Breast epithelium (tissue), 4 donors: Measurements from ENCODE around the gene HYOU1. TPM values are rescaled to one million over a fixed set of nuclear protein-coding genes. Genes with fewer than 3 reads are reported as not detected.

Experiments used
- DNase-seq, 2 donors: peaks; one replicate each; pipeline ENCODE4 v3.0.0-alpha.2; 2019; ENCODE audit warnings: low spot score in 2 of 2
- H3K27ac ChIP-seq, 2 donors: fragments of 200-600 bp; sonication (generic) in 1 of 2; one replicate each; pipeline ENCODE4 v1.5.1; 2016 to 2019; ENCODE audit warnings: mild to moderate bottlenecking in 1 of 2
- H3K27me3 ChIP-seq, 2 donors: fragments of 200-600 bp; sonication (generic) in 1 of 2; one replicate each; pipeline versions ENCODE4 v1.5.1 to v1.6.0; 2017 to 2019; ENCODE audit warnings: control low read depth in 1 of 2, mild to moderate bottlenecking in 1 of 2
- H3K36me3 ChIP-seq: fragments of 200-600 bp; one replicate; pipeline ENCODE4 v1.5.1; 2019
- H3K4me1 ChIP-seq, 2 donors: fragments of 200-600 bp; sonication (generic); one replicate each; pipeline ENCODE4 v1.5.1; 2016 to 2019; ENCODE audit warnings: control low read depth in 1 of 2
- H3K4me3 ChIP-seq, 3 donors: fragments of 200-600 bp; sonication (generic); 1 replicate in 2 of 3; 2 replicates in 1 of 3; pipeline ENCODE4 v1.5.1; 2016 to 2019; ENCODE audit warnings: mild to moderate bottlenecking in 3 of 3, moderate library complexity in 2 of 3
- H3K9me3 ChIP-seq, 2 donors: fragments of 200-600 bp; sonication (generic) in 1 of 2; one replicate each; pipeline ENCODE4 v1.5.1; 2016 to 2019; ENCODE audit warnings: control low read depth in 1 of 2
- POLR2A ChIP-seq: fragments of 450-650 bp; IDR thresholded peaks from one replicate; pipeline ENCODE4 v1.6.1; 2016; ENCODE audit warnings: antibody characterized with exemption, mild to moderate bottlenecking, moderate library complexity
- POLR2AphosphoS5 ChIP-seq, 3 donors: sonication (generic); formaldehyde crosslinking; IDR thresholded peaks; one replicate each; pipeline ENCODE4 v1.6.1; 2017; ENCODE audit warnings: antibody characterized with exemption in 3 of 3
- intact Hi-C: fragments of 100-400 bp; cut with DNase I; formaldehyde crosslinking; loops from one replicate; pipeline ENCODE4 v1.15.1; 2023; ENCODE audit warnings: low total_unique reads
- total RNA-seq, 3 donors: library from RNA; depleted of rRNA; stranded (reverse); fragments of >200 nt; gene quantifications; one replicate each; pipeline ENCODE4 v1.1.0, GENCODE V29; 2016
- TF ChIP-seq, protein P1 (sequence below), 3 donors: fragments of 450-650 bp; IDR thresholded peaks; one replicate each; pipeline ENCODE4 v1.5.1; 2016 to 2017; ENCODE audit warnings: antibody characterized with exemption in 3 of 3, mild to moderate bottlenecking in 3 of 3, moderate library complexity in 3 of 3

The HYOU1 gene
- total RNA-seq, 3 donors from 2014 or later: 37.0 to 73.7 (median 57.5) TPM

DNA sequence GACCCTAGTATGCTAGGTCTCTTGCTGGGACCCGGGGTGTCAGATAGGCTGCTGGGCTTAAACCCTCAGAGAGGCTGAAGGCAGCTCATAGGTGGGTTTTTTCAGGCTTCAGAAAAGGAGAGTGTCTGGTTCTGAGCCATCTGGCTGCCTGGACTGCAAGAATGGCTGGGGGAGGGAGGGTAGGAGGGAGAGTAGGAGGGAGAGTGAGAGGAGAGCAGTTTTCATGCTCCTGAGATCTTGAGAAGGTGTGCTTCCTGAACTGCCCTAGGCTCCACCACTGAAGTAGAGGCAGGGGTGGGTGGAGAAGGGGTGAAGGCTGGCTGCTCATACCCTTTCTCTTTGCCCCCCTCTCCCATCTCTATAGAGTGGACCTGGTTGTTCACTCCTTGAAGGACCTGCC, 32.3 kb upstream of the HYOU1 start:
- Histone ChIP-seq H3K27me3 (no peaks in the 10 kb centered on the region), H3K4me1 (peaks cover 10 to 13% of the 10 kb centered on the region in 2 donors), H3K27ac (no peak overlapping the region), H3K4me3 (no peak overlapping the region), H3K36me3 (no peaks in the 10 kb centered on the region), H3K9me3 (no peaks in the 10 kb centered on the region)
- TF ChIP-seq, protein P1, sequence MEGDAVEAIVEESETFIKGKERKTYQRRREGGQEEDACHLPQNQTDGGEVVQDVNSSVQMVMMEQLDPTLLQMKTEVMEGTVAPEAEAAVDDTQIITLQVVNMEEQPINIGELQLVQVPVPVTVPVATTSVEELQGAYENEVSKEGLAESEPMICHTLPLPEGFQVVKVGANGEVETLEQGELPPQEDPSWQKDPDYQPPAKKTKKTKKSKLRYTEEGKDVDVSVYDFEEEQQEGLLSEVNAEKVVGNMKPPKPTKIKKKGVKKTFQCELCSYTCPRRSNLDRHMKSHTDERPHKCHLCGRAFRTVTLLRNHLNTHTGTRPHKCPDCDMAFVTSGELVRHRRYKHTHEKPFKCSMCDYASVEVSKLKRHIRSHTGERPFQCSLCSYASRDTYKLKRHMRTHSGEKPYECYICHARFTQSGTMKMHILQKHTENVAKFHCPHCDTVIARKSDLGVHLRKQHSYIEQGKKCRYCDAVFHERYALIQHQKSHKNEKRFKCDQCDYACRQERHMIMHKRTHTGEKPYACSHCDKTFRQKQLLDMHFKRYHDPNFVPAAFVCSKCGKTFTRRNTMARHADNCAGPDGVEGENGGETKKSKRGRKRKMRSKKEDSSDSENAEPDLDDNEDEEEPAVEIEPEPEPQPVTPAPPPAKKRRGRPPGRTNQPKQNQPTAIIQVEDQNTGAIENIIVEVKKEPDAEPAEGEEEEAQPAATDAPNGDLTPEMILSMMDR (IDR thresholded peaks at IDR 0.05): no peak
- TF ChIP-seq POLR2AphosphoS5 (IDR thresholded peaks at IDR 0.05) (no peak), POLR2A (no peak)
- intact Hi-C loops: no loop called here
- DNase-seq: no peak

GRCh38 chr11:119088406-119088805, 31.4 kb upstream of the HYOU1 start:
- no peaks in the 10 kb centered on the region for H3K27me3 ChIP-seq
- peaks cover 7 to 13% of the 10 kb centered on the region in 2 donors for H3K4me1 ChIP-seq
- no peak overlapping the region for H3K4me3 ChIP-seq
- intact Hi-C loops: no loop called here
- no peaks in the 10 kb centered on the region for H3K36me3 ChIP-seq
- DNase-seq: no peak
- H3K27ac ChIP-seq: no peak overlapping the region
- TF ChIP-seq, protein P1 (IDR thresholded peaks at IDR 0.05): no peak
- TF ChIP-seq POLR2AphosphoS5 (IDR thresholded peaks at IDR 0.05): no peak
- no peak for TF ChIP-seq POLR2A
- H3K9me3 ChIP-seq: no peaks in the 10 kb centered on the region

GRCh38 chr11:119087747-119088241, 30.8 kb upstream of the HYOU1 start:
- intact Hi-C loops: no loop called here
- no peaks in the 10 kb centered on the region for H3K36me3 ChIP-seq
- no peak overlapping the region for H3K27ac ChIP-seq
- no peaks in the 10 kb centered on the region for H3K27me3 ChIP-seq
- no peak for TF ChIP-seq POLR2AphosphoS5 (IDR thresholded peaks at IDR 0.05)
- TF ChIP-seq, protein P1 (IDR thresholded peaks at IDR 0.05): no peak
- no peak for TF ChIP-seq POLR2A
- H3K4me3 ChIP-seq: no peak overlapping the region
- no peak for DNase-seq
- no peaks in the 10 kb centered on the region for H3K9me3 ChIP-seq
- peaks cover 4 to 9% of the 10 kb centered on the region in 2 donors for H3K4me1 ChIP-seq

DNA sequence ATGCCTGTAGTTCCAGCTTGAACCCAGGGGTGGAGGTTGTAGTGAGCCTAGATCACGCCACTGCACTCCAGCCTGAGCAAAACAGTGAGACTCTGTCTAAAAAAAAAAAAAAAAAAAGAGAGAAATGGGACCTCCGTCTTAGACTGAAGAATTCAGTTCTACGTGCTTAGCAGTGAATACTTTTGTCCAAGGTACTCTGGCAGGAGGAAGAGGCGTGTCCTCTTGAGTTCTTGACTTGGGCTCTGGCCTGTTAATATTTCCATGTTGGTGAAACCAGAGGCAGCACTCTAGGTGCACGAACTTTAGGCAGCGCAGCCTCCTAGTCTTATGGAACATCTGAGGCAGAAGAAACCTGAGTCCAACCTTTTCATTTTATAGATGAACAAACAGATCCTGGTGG, 30.1 kb upstream of the HYOU1 start:
- H3K36me3 ChIP-seq: no peaks in the 10 kb centered on the region
- intact Hi-C loops: no loop called here
- no peak overlapping the region for H3K4me3 ChIP-seq
- H3K27me3 ChIP-seq: no peaks in the 10 kb centered on the region
- H3K4me1 ChIP-seq: peaks cover 4 to 7% of the 10 kb centered on the region in 2 donors
- H3K27ac ChIP-seq: no peak overlapping the region
- no peak for DNase-seq
- TF ChIP-seq POLR2AphosphoS5 (IDR thresholded peaks at IDR 0.05) (no peak), POLR2A (no peak)
- TF ChIP-seq, protein P1 (IDR thresholded peaks at IDR 0.05): no peak
- H3K9me3 ChIP-seq: no peaks in the 10 kb centered on the region

DNA sequence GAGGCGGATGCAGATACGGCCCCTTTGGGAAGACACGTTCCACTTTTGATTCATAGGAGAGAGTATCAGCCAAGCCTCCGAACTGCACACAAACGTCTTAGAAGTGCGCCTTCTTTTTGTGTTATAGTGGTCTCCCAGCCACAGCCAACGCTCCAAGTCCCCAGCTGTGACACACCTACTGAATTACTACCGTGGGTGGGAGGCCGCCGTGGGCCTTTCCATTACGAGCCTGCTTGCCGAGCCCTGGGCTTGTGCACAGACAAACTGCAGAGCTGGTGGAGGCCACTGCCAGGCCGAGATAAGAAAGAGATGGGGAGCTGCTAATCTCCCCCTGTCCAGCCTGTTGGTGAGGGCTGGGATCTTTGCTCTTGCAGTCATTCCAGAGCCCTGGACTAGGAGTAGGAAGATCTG, 28.4 kb upstream of the HYOU1 start:
- DNase-seq: no peak
- H3K4me1 ChIP-seq: peaks cover 4 to 7% of the 10 kb centered on the region in 2 donors
- H3K27me3 ChIP-seq: no peaks in the 10 kb centered on the region
- H3K36me3 ChIP-seq: no peaks in the 10 kb centered on the region
- TF ChIP-seq POLR2A: no peak
- TF ChIP-seq, protein P1 (IDR thresholded peaks at IDR 0.05): no peak
- H3K4me3 ChIP-seq: peak overlapping the region; percentile 58 to 94 (median 84)
- peak overlapping the region; percentile 83 to 95 for H3K27ac ChIP-seq
- intact Hi-C loops: loop anchor here (1.0 kb wide), 1 partner anchor 10 kb away; a partner anchor contains a TSS
- H3K9me3 ChIP-seq: no peaks in the 10 kb centered on the region
